Thyroid gland (tissue), 4 donors: ENCODE data around the gene SLC12A5. TPM values are rescaled to one million over a fixed set of nuclear protein-coding genes. Genes with fewer than 3 reads are reported as not detected.

Experiments used
- DNase-seq, 2 donors: peaks; one replicate each; pipeline ENCODE4 v3.0.0-alpha.2; 2019
- H3K27ac ChIP-seq, 3 donors: fragments of 200-600 bp; sonication (generic); 1 replicate in 2 of 3; 2 replicates in 1 of 3; pipeline ENCODE4 v1.5.1; 2016 to 2019; ENCODE audit warnings: mild to moderate bottlenecking in 1 of 3, moderate library complexity in 1 of 3
- H3K27me3 ChIP-seq: fragments of 200-600 bp; sonication (generic); one replicate; pipeline ENCODE4 v1.5.1; 2019
- H3K36me3 ChIP-seq, 2 donors: fragments of 200-600 bp; sonication (generic); one replicate each; pipeline ENCODE4 v1.5.1; 2016 to 2019
- H3K4me1 ChIP-seq, 2 donors: fragments of 200-600 bp; sonication (generic); one replicate each; pipeline ENCODE4 v1.5.1; 2017 to 2019
- H3K4me3 ChIP-seq, 3 donors: fragments of 200-600 bp; sonication (generic); replicated peaks in 1 of 3; 1 replicate in 2 of 3; 2 replicates in 1 of 3; pipeline ENCODE4 v1.5.1; 2016; ENCODE audit warnings: mild to moderate bottlenecking in 1 of 3
- H3K9me3 ChIP-seq: fragments of 200-600 bp; sonication (generic); one replicate; pipeline ENCODE4 v1.5.1; 2017
- POLR2A ChIP-seq, 2 donors: fragments of 450-650 bp; IDR thresholded peaks; one replicate each; pipeline ENCODE4 v1.6.1; 2017; ENCODE audit warnings: antibody characterized with exemption in 2 of 2, mild to moderate bottlenecking in 2 of 2, moderate library complexity in 1 of 2
- WGBS, 2 donors: methylation state at CpG; one replicate each; pipeline ENCODE4 v1.1.5; 2017; 5-methylcytosine and 5-hydroxymethylcytosine counted together
- intact Hi-C: fragments of 100-400 bp; cut with DNase I; formaldehyde crosslinking; loops from one replicate; pipeline ENCODE4 v1.15.1; 2023
- total RNA-seq, 4 donors: library from RNA; depleted of rRNA; stranded (reverse); fragments of >200 nt; gene quantifications; one replicate each; pipeline ENCODE4 v1.2.3, GENCODE V29; 2016
- TF ChIP-seq, protein P1 (sequence below), 6 experiments: fragments of 200-600 bp in 3 of 6; fragments of 450-650 bp in 3 of 6; sonication (generic) in 3 of 6; IDR thresholded peaks; one replicate each; pipeline ENCODE4 v1.5.1; 2016 to 2019; ENCODE audit warnings: antibody characterized with exemption in 6 of 6, mild to moderate bottlenecking in 2 of 6, inconsistent platforms in 1 of 6, moderate library complexity in 1 of 6

The SLC12A5 gene
- total RNA-seq, 4 donors from 2014 or later: 1.6 TPM; not detected in 3

DNA sequence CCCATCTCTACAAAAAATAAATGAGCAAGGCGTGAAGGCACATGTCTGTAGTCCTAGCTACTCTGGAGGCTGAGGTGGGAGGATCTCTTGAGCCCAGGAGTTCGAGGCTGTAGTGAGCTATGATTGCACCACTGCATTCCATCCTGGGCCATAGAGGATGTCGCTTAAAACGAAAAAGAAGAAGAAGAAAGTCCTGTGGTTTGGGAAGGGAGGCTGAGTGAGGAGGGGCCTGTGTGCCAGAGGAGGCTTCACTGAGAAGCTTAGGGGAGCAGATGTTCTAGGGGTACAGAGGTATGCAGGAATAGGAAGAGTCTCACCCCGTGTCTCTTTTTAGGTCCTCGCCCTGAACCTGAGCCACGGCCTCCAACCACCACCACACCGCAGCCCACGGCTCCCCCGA lies 16.1 kb upstream of the SLC12A5 start:
- no peak for DNase-seq
- Histone ChIP-seq H3K36me3 (no peaks in the 10 kb centered on the region), H3K27me3 (peaks cover 31% of the 10 kb centered on the region), H3K9me3 (no peaks in the 10 kb centered on the region), H3K4me3 (no peak overlapping the region), H3K27ac (no peak overlapping the region), H3K4me1 (peaks cover 5 to 12% of the 10 kb centered on the region in 2 donors)
- intact Hi-C loops: no loop called here
- 53 to 57% methylated on average over 7 to 9 of the region's 10 CpGs for whole genome bisulfite sequencing, 2 donors
- TF ChIP-seq, protein P1, sequence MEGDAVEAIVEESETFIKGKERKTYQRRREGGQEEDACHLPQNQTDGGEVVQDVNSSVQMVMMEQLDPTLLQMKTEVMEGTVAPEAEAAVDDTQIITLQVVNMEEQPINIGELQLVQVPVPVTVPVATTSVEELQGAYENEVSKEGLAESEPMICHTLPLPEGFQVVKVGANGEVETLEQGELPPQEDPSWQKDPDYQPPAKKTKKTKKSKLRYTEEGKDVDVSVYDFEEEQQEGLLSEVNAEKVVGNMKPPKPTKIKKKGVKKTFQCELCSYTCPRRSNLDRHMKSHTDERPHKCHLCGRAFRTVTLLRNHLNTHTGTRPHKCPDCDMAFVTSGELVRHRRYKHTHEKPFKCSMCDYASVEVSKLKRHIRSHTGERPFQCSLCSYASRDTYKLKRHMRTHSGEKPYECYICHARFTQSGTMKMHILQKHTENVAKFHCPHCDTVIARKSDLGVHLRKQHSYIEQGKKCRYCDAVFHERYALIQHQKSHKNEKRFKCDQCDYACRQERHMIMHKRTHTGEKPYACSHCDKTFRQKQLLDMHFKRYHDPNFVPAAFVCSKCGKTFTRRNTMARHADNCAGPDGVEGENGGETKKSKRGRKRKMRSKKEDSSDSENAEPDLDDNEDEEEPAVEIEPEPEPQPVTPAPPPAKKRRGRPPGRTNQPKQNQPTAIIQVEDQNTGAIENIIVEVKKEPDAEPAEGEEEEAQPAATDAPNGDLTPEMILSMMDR (IDR thresholded peaks at IDR 0.05): no peak
- no peak for TF ChIP-seq POLR2A (IDR thresholded peaks at IDR 0.05)

DNA sequence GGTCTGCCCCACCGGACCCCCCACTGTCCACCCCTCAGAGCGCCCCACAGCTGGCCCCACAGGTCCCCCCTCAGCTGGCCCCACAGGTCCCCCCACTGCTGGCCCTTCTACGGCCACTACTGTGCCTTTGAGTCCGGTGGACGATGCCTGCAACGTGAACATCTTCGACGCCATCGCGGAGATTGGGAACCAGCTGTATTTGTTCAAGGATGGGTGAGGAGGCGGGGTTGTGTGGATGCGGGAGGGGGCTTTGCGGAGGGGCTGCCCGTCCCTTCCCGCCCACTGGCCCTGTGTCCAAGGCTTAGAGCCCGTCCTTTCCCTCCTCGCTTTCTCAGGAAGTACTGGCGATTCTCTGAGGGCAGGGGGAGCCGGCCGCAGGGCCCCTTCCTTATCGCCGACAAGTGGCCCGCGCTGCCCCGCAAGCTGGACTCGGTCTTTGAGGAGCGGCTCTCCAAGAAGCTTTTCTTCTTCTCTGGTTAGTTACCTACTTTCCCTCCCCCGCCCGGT lies 15.6 kb upstream of the SLC12A5 start:
- Histone ChIP-seq H3K36me3 (no peaks in the 10 kb centered on the region), H3K27ac (no peak overlapping the region), H3K9me3 (no peaks in the 10 kb centered on the region), H3K4me3 (no peak overlapping the region), H3K4me1 (peaks cover 5 to 12% of the 10 kb centered on the region in 2 donors), H3K27me3 (peaks cover 31% of the 10 kb centered on the region)
- 8 to 16% methylated on average over 20 to 23 of the region's 29 CpGs for WGBS, 2 donors
- no peak for TF ChIP-seq POLR2A (IDR thresholded peaks at IDR 0.05)
- TF ChIP-seq, protein P1 (IDR thresholded peaks at IDR 0.05): no peak
- intact Hi-C loops: no loop called here
- no peak for DNase-seq

DNA sequence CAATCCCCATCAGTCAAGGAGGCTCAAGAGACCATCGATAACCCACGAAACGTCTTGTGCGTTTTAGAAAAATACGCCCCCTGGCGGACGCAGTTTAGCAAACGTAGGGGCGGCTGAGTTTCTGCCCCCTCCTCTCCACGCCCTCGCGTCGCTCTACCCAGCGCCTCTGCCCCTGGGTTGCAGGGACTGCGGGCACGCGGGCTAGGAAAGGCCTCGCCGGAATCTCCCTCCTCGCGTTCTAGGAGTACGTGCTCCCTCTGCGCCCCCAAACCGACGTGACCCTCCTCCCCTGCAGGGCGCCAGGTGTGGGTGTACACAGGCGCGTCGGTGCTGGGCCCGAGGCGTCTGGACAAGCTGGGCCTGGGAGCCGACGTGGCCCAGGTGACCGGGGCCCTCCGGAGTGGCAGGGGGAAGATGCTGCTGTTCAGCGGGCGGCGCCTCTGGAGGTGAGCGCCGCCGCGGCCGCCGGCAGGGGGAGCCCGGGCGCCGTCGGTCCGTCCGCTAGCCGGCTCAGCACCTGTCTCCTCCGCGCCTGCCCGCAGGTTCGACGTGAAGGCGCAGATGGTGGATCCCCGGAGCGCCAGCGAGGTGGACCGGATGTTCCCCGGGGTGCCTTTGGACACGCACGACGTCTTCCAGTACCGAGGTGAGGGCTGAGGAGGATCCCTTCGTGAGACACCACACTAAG lies 15.0 kb upstream of the SLC12A5 start:
- peaks cover 31% of the 10 kb centered on the region for H3K27me3 ChIP-seq
- H3K9me3 ChIP-seq: no peaks in the 10 kb centered on the region
- H3K27ac ChIP-seq: no peak overlapping the region
- intact Hi-C loops: no loop called here
- WGBS, 2 donors: 1 to 2% methylated on average over 23 to 31 of the region's 67 CpGs
- peaks cover 5 to 12% of the 10 kb centered on the region in 2 donors for H3K4me1 ChIP-seq
- H3K4me3 ChIP-seq: no peak overlapping the region
- TF ChIP-seq, protein P1 (IDR thresholded peaks at IDR 0.05): peak; percentile 19 to 83 (median 50)
- TF ChIP-seq POLR2A (IDR thresholded peaks at IDR 0.05): no peak
- H3K36me3 ChIP-seq: no peaks in the 10 kb centered on the region
- peak; percentile 52 to 55 for DNase-seq

DNA sequence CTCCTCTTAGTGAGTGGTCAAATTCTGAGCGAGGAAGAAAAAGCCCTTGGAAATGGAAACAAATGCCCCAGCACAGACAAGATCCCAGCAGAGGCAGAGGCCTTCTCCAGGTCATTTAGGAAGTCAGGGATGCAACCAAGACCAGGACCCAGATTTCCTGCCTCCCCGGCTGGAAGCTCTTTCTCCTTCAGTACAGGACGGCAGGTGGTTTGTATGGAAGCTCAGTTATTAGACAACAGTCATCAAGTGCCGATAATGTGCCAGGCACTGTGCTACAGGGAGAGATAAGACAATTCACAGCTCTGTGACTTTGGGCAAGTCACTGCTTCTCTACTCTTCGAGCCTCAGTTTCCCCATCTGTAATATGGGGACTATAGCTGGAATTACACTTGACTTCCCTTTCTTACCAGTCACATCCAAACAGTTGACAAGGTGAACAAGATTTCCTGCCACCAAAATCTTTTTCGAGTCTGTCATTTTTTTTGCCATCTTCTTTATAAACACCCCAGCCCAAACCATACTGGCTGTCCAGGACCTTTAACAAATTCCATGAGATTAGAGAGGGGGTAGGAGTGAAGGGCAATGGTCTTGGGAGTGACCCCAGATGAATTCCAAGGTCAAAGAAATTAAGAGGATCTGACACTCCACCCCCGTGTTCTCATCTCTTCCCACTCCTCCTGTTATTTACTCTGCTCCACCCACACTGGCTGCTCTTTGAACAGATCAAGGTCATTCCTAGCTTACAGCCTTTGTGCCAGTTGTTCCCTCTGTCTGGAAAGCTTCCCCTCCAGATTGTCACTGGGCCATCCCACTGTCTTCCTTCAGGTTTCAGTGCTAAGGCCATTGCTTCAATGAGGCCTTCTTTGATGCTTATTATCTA lies 14.3 kb upstream of the SLC12A5 start:
- Histone ChIP-seq H3K9me3 (no peaks in the 10 kb centered on the region), H3K4me3 (no peak overlapping the region), H3K36me3 (no peaks in the 10 kb centered on the region), H3K4me1 (peaks cover 5 to 12% of the 10 kb centered on the region in 2 donors), H3K27me3 (peaks cover 31% of the 10 kb centered on the region), H3K27ac (no peak overlapping the region)
- 60 to 61% methylated on average over 7 of the region's 7 CpGs for WGBS, 2 donors
- TF ChIP-seq, protein P1 (IDR thresholded peaks at IDR 0.05): no peak
- no peak for TF ChIP-seq POLR2A (IDR thresholded peaks at IDR 0.05)
- no peak for DNase-seq
- intact Hi-C loops: no loop called here
